Fibroblast of mammary gland (primary cell): ENCODE data around the gene TSEN15.

Experiments
- DNase-seq: peaks from one replicate; pipeline ENCODE4 v3.0.0-alpha.2; 2010; ENCODE audit warnings: low read depth
- H3K4me3 ChIP-seq: 2 replicates; pipeline ENCODE4 v1.5.1; 2011; ENCODE audit warnings: low read depth, mild to moderate bottlenecking, low read length, moderate library complexity; ENCODE audit not compliant: control insufficient read depth
- CTCF ChIP-seq: conservative IDR thresholded peaks from 2 replicates; pipeline ENCODE4 v1.5.1; 2011; ENCODE audit warnings: low read depth, low read length, inconsistent platforms; ENCODE audit not compliant: control insufficient read depth, insufficient read depth

TSEN15 gene

DNA sequence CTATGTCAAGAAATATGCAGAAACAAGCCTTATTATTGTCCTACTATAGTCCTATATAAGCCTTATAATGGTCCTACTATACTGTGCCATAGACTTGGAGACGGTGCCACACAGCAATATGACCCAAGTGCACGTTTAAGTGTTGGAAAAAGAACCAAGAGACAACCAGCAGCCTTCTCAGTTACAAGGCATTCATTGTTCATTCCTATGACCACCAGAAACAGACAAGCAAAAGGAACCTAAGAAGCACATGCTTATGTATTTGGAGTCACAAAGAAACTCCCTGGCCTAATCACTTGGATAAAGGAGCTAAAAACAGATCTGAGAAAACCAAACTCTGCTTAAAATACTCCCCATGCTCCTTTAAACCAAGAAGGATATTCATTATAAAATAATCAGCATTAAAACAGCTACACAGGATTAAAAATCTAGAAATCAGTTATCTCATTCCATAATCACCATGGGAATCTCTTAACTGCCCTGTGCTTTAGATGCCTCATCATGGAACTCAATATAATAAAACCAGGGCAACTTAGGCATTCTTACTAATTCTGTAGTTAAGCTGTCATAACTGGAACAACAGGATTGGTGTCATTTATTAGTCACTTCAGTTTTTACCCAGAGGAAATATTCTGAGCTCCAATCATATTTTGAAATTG is 21.0 kb upstream of the TSEN15 start:
- no peak for TF ChIP-seq CTCF
- no peak for DNase-seq
- H3K4me3 ChIP-seq: no peak overlapping the region

DNA sequence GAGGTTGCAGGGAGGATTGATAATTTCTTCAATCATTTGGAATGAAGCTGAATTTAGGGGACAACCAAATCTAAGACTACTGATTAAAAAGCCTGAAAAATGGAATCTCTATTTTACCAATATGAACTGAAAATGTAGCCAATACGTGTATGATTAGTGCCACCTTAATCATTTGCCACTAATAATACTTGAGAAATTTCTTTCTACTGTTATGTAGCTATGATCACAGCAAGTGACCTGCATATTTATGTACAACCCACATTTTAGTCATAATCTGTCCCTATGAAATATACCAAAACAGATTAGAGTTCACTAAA is 20.5 kb upstream of the TSEN15 start:
- no peak for DNase-seq
- TF ChIP-seq CTCF: no peak
- no peak overlapping the region for H3K4me3 ChIP-seq

DNA sequence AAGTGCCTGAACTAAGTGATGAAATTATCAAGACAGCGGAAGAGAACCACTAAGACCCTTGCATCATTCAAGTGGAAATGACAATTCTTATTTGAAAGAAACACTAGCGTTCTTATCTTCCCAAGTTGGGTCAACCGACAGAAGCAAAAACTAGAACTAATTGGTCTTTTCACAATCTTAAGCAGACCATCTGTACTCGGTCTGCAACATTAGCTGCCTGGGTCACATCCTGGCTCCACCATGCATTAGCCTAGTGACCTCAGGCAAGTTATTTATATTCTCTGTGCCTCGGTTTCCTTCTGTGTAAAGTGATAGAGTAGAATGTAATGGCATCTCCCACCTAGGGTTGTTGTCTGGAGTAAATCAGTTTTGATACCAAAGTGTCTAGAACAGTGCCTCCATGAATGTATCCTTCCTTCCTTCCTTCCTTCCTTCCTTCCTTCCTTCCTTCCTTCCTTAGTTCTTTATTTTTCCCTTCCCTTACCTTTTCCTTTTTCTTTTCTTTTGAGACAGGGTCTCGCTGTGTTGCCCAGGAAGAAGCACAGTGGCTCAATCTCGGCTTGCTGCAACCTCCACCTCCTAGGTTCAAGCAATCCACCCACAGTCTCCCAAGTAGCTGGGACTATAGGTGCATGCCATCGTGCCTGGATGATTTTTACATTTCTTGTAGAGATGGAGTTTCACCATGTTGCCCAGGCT is 20.0 kb upstream of the TSEN15 start:
- no peak for DNase-seq
- H3K4me3 ChIP-seq: no peak overlapping the region
- no peak for TF ChIP-seq CTCF

GRCh38 chr1:184032306-184032929 is 19.1 kb upstream of the TSEN15 start:
- H3K4me3 ChIP-seq: no peak overlapping the region
- no peak for TF ChIP-seq CTCF
- DNase-seq: no peak

DNA sequence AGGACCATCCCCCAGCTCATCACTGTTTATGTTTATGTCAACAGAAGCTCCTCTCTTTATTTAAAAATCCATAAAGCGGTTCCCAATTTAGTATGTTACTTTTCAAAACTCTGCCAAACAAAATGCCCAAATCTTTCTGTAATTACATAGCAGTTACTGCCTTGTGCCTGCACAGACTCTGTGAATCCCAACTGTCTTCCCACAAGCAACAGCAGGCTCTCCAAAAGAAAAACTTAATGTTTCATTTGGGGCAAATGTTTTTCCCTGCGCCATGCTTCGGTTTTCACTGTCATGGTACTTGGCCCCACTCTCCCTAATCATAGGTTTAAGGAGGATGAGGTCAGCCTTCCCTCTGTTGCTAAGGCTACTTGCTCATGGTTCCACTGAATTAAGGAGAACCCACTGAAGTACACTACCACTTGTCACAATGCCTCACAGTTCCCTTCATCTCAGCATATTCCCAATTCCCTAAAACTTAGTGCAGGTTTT is 18.6 kb upstream of the TSEN15 start:
- no peak for DNase-seq
- no peak for TF ChIP-seq CTCF
- no peak overlapping the region for H3K4me3 ChIP-seq

- no peak for TF ChIP-seq CTCF
- DNase-seq: peak; percentile 37
- no peak overlapping the region for H3K4me3 ChIP-seq
Observed at GRCh38 chr1:184033711-184034167, 17.8 kb upstream of the TSEN15 start.
